ENCODE results near the gene TTC39C. TPM values are rescaled to one million over a fixed set of nuclear protein-coding genes. Genes with fewer than 3 reads are reported as not detected.
A peak's percentile ranks its signal among the peaks of the same experiment; 100 is the strongest.

TTC39C gene
- total RNA-seq, 1 donor from 2014 or later = 12.8 TPM

GRCh38 chr18:24000613-24001490, 13.7 kb upstream of the TTC39C start:
- no peaks in the 10 kb centered on the region for H3K36me3 ChIP-seq (ENCODE audit: insufficient read depth, low read length)
- H3K4me1 ChIP-seq (ENCODE audit: insufficient read depth, low read length) = no peaks in the 10 kb centered on the region
- peak overlapping the region; percentile 27 for H3K4me3 Mint-ChIP-seq (ENCODE audit: unreplicated experiment)
- H3K9me3 Mint-ChIP-seq (ENCODE audit: unreplicated experiment) = peaks cover 6% of the 10 kb centered on the region
- no peaks in the 10 kb centered on the region for H3K36me3 Mint-ChIP-seq (ENCODE audit: low read depth, unreplicated experiment)
- H3K27ac ChIP-seq (ENCODE audit: low read depth, low read length) = no peak overlapping the region
- FAIRE-seq (no peak), DNase-seq (ENCODE audit: low read depth) (no peak)
- no peak overlapping the region for H3K27ac Mint-ChIP-seq (ENCODE audit: unreplicated experiment)
- H3K27me3 Mint-ChIP-seq (ENCODE audit: low read depth, unreplicated experiment) = peaks cover 27% of the 10 kb centered on the region
- peaks cover 3% of the 10 kb centered on the region for H3K27me3 ChIP-seq (ENCODE audit: insufficient read depth, low read length)
- no peaks in the 10 kb centered on the region for H4K20me1 ChIP-seq (ENCODE audit: insufficient read depth, low read length)
- no peaks in the 10 kb centered on the region for H3K79me2 ChIP-seq (ENCODE audit: insufficient read depth, low read length)
- H3K4me2 ChIP-seq (ENCODE audit: low read length) = no peak overlapping the region
- H3K9ac ChIP-seq (ENCODE audit: low read length) = no peak overlapping the region
- no peak overlapping the region for H3K4me3 ChIP-seq (ENCODE audit: insufficient read depth, low read depth, low read length)
- H2AFZ ChIP-seq (ENCODE audit: low read depth, low read length) = no peak overlapping the region
- no peaks in the 10 kb centered on the region for H3K9me3 ChIP-seq (ENCODE audit: insufficient read depth, low read depth, low read length)
- no peak for TF ChIP-seq CTCF (IDR thresholded peaks at IDR 0.05; ENCODE audit: insufficient read depth, low read depth, low read length)
- no peak for TF ChIP-seq EZH2 (IDR thresholded peaks at IDR 0.05; ENCODE audit: insufficient read depth, low read length)
- H3K4me1 Mint-ChIP-seq (ENCODE audit: low read depth, unreplicated experiment) = no peaks in the 10 kb centered on the region

GRCh38 chr18:24002479-24002878, 12.1 kb upstream of the TTC39C start:
- Mint-ChIP-seq H3K27me3 (ENCODE audit: low read depth, unreplicated experiment) (peaks cover 27% of the 10 kb centered on the region), H3K9me3 (ENCODE audit: unreplicated experiment) (peaks cover 6% of the 10 kb centered on the region), H3K36me3 (ENCODE audit: low read depth, unreplicated experiment) (no peaks in the 10 kb centered on the region), H3K4me3 (ENCODE audit: unreplicated experiment) (no peak overlapping the region), H3K27ac (ENCODE audit: unreplicated experiment) (no peak overlapping the region), H3K4me1 (ENCODE audit: low read depth, unreplicated experiment) (no peaks in the 10 kb centered on the region)
- H3K9ac ChIP-seq (ENCODE audit: low read length) = no peak overlapping the region
- H4K20me1 ChIP-seq (ENCODE audit: insufficient read depth, low read length) = no peaks in the 10 kb centered on the region
- DNase-seq (ENCODE audit: low read depth) (no peak), FAIRE-seq (no peak)
- no peak overlapping the region for H3K4me3 ChIP-seq (ENCODE audit: insufficient read depth, low read depth, low read length)
- peaks cover 3% of the 10 kb centered on the region for H3K27me3 ChIP-seq (ENCODE audit: insufficient read depth, low read length)
- no peaks in the 10 kb centered on the region for H3K36me3 ChIP-seq (ENCODE audit: insufficient read depth, low read length)
- no peak for TF ChIP-seq EZH2 (IDR thresholded peaks at IDR 0.05; ENCODE audit: insufficient read depth, low read length)
- H3K79me2 ChIP-seq (ENCODE audit: insufficient read depth, low read length) = no peaks in the 10 kb centered on the region
- no peak overlapping the region for H3K27ac ChIP-seq (ENCODE audit: low read depth, low read length)
- H3K4me1 ChIP-seq (ENCODE audit: insufficient read depth, low read length) = no peaks in the 10 kb centered on the region
- no peaks in the 10 kb centered on the region for H3K9me3 ChIP-seq (ENCODE audit: insufficient read depth, low read depth, low read length)
- no peak overlapping the region for H2AFZ ChIP-seq (ENCODE audit: low read depth, low read length)
- H3K4me2 ChIP-seq (ENCODE audit: low read length) = no peak overlapping the region

- Histone ChIP-seq H4K20me1 (ENCODE audit: insufficient read depth, low read length) (no peaks in the 10 kb centered on the region), H3K4me1 (ENCODE audit: insufficient read depth, low read length) (no peaks in the 10 kb centered on the region), H2AFZ (ENCODE audit: low read depth, low read length) (no peak overlapping the region), H3K4me2 (ENCODE audit: low read length) (no peak overlapping the region), H3K9me3 (ENCODE audit: insufficient read depth, low read depth, low read length) (no peaks in the 10 kb centered on the region), H3K79me2 (ENCODE audit: insufficient read depth, low read length) (no peaks in the 10 kb centered on the region), H3K4me3 (ENCODE audit: insufficient read depth, low read depth, low read length) (no peak overlapping the region), H3K9ac (ENCODE audit: low read length) (no peak overlapping the region), H3K36me3 (ENCODE audit: insufficient read depth, low read length) (no peaks in the 10 kb centered on the region), H3K27me3 (ENCODE audit: insufficient read depth, low read length) (peaks cover 6% of the 10 kb centered on the region), H3K27ac (ENCODE audit: low read depth, low read length) (no peak overlapping the region)
- H3K4me3 Mint-ChIP-seq (ENCODE audit: unreplicated experiment) = no peak overlapping the region
- no peaks in the 10 kb centered on the region for H3K4me1 Mint-ChIP-seq (ENCODE audit: low read depth, unreplicated experiment)
- no peak for TF ChIP-seq CTCF (IDR thresholded peaks at IDR 0.05; ENCODE audit: insufficient read depth, low read depth, low read length)
- no peak for TF ChIP-seq EZH2 (IDR thresholded peaks at IDR 0.05; ENCODE audit: insufficient read depth, low read length)
- peaks cover 6% of the 10 kb centered on the region for H3K9me3 Mint-ChIP-seq (ENCODE audit: unreplicated experiment)
- no peaks in the 10 kb centered on the region for H3K36me3 Mint-ChIP-seq (ENCODE audit: low read depth, unreplicated experiment)
- H3K27ac Mint-ChIP-seq (ENCODE audit: unreplicated experiment) = no peak overlapping the region
- no peak for DNase-seq (ENCODE audit: low read depth)
- no peak for FAIRE-seq
- peaks cover 28% of the 10 kb centered on the region for H3K27me3 Mint-ChIP-seq (ENCODE audit: low read depth, unreplicated experiment)
These were observed 11.3 kb upstream of the TTC39C start for GRCh38 chr18:24003288-24003687.

Data from astrocyte (in vitro differentiated cells and primary cell).